CD14-positive monocyte (primary cell): ENCODE results near the gene BRIX1. TPM values are rescaled to one million over a fixed set of nuclear protein-coding genes. Genes with fewer than 3 reads are reported as not detected.
"Not testable (repeated sequence)": the region's sequence is repeated elsewhere in the genome, so short reads cannot be mapped to it uniquely, and the experiment has no call there.

ENCODE experiments used
- DNase-seq, 3 donors: peaks; one replicate each; pipeline ENCODE4 v3.0.0-alpha.2; 2011 to 2022
- H2AFZ ChIP-seq: 2 replicates; pipeline ENCODE4 v1.6.0; 2012; ENCODE audit warnings: mild to moderate bottlenecking, low read depth, low read length, inconsistent platforms; ENCODE audit not compliant: insufficient read depth, poor library complexity, severe bottlenecking
- H3K27ac ChIP-seq, 2 donors: 1 replicate in 1 of 2; 2 replicates in 1 of 2; pipeline ENCODE4 v1.5.1; 2012 to 2013; ENCODE audit warnings: low read length in 2 of 2, control low read depth in 1 of 2, inconsistent platforms in 1 of 2, low read depth in 1 of 2, mild to moderate bottlenecking in 1 of 2
- H3K27me3 ChIP-seq, 2 donors: one replicate each; pipeline versions ENCODE4 v1.6.0 to v1.6.1; 2011 to 2013; ENCODE audit warnings: low read length in 2 of 2; ENCODE audit not compliant: control insufficient read depth in 2 of 2, insufficient read depth in 2 of 2
- H3K36me3 ChIP-seq, 2 donors: replicated peaks in 1 of 2; 1 replicate in 1 of 2; 2 replicates in 1 of 2; pipeline versions ENCODE4 v1.5.1 to v1.6.1; 2012 to 2013; ENCODE audit warnings: low read length in 2 of 2, control low read depth in 1 of 2, inconsistent platforms in 1 of 2, mild to moderate bottlenecking in 1 of 2; ENCODE audit not compliant: insufficient read depth in 2 of 2, control insufficient read depth in 1 of 2
- H3K4me1 ChIP-seq, 2 donors: 1 replicate in 1 of 2; 2 replicates in 1 of 2; pipeline versions ENCODE4 v1.5.1 to v1.6.1; 2012 to 2013; ENCODE audit warnings: low read length in 2 of 2, control low read depth in 1 of 2, inconsistent platforms in 1 of 2, mild to moderate bottlenecking in 1 of 2, moderate library complexity in 1 of 2; ENCODE audit not compliant: insufficient read depth in 2 of 2, control insufficient read depth in 1 of 2
- H3K4me2 ChIP-seq: replicated peaks from 2 replicates; pipeline ENCODE3; 2012; ENCODE audit warnings: low read length, moderate library complexity, mild to moderate bottlenecking; ENCODE audit not compliant: poor library complexity, severe bottlenecking; ENCODE audit errors: extremely low read depth
- H3K4me3 ChIP-seq, 3 experiments: fragments of 200-600 bp in 1 of 3; sonication (generic) in 1 of 3; replicated peaks in 1 of 3; 1 replicate in 2 of 3; 2 replicates in 1 of 3; pipeline ENCODE4 v1.5.1; 2011 to 2013; ENCODE audit warnings: low read length in 3 of 3, mild to moderate bottlenecking in 3 of 3, control low read depth in 2 of 3, low read depth in 2 of 3, inconsistent platforms in 1 of 3, moderate library complexity in 1 of 3
- H3K79me2 ChIP-seq: 2 replicates; pipeline ENCODE4 v1.6.0; 2012; ENCODE audit warnings: mild to moderate bottlenecking, control low read depth, inconsistent platforms, low read length, moderate library complexity; ENCODE audit not compliant: insufficient read depth
- H3K9ac ChIP-seq: 2 replicates; pipeline ENCODE4 v1.6.0; 2017; ENCODE audit warnings: low read length, mild to moderate bottlenecking; ENCODE audit not compliant: insufficient read depth, poor library complexity, severe bottlenecking
- H3K9me3 ChIP-seq, 2 donors: replicated peaks in 1 of 2; 1 replicate in 1 of 2; 2 replicates in 1 of 2; pipeline versions ENCODE4 v1.5.1 to v1.6.1; 2012 to 2013; ENCODE audit warnings: low read length in 2 of 2, control low read depth in 1 of 2; ENCODE audit not compliant: control insufficient read depth in 1 of 2, insufficient read depth in 1 of 2
- H4K20me1 ChIP-seq: 2 replicates; pipeline ENCODE4 v1.6.0; 2012; ENCODE audit warnings: mild to moderate bottlenecking, low read length, control low read depth, moderate library complexity; ENCODE audit not compliant: insufficient read depth
- H3K27ac Mint-ChIP-seq, 7 donors: one replicate each; pipeline ENCODE4 v1.8.0; 2020; ENCODE audit warnings: mild to moderate bottlenecking in 7 of 7, mixed read lengths in 7 of 7, moderate library complexity in 6 of 7, inconsistent platforms in 2 of 7
- H3K27me3 Mint-ChIP-seq, 3 donors: one replicate each; pipeline ENCODE4 v1.8.0; 2021 to 2022; ENCODE audit warnings: low read depth in 3 of 3, mild to moderate bottlenecking in 3 of 3, mixed read lengths in 3 of 3, moderate library complexity in 3 of 3, inconsistent platforms in 1 of 3
- H3K36me3 Mint-ChIP-seq, 2 donors: one replicate each; pipeline ENCODE4 v1.8.0; 2020; ENCODE audit warnings: mixed read lengths in 2 of 2, inconsistent platforms in 1 of 2, mild to moderate bottlenecking in 1 of 2
- H3K4me1 Mint-ChIP-seq: one replicate; pipeline ENCODE4 v1.8.0; 2020; ENCODE audit warnings: mild to moderate bottlenecking, mixed read lengths
- H3K4me3 Mint-ChIP-seq, 2 donors: one replicate each; pipeline ENCODE4 v1.8.0; 2020; ENCODE audit warnings: mild to moderate bottlenecking in 2 of 2, mixed read lengths in 2 of 2, moderate library complexity in 1 of 2
- H3K9me3 Mint-ChIP-seq, 7 donors: one replicate each; pipeline ENCODE4 v1.8.0; 2020 to 2022; ENCODE audit warnings: mixed read lengths in 7 of 7, mild to moderate bottlenecking in 6 of 7, moderate library complexity in 6 of 7, inconsistent platforms in 2 of 7
- CTCF ChIP-seq: fragments of 200-600 bp; IDR thresholded peaks from one replicate; pipeline ENCODE4 v1.8.0; 2022; ENCODE audit warnings: antibody characterized with exemption, mild to moderate bottlenecking
- WGBS: methylation state at CpG from one replicate; pipeline ENCODE4 v1.1.5; 2013; ENCODE audit warnings: missing lambda C conversion rate; ENCODE audit not compliant: insufficient coverage; 5-methylcytosine and 5-hydroxymethylcytosine counted together
- intact Hi-C, 2 donors: fragments of 100-400 bp; cut with micrococcal nuclease; formaldehyde crosslinking; loops; one replicate each; pipeline versions ENCODE4 v1.15.0 to v1.15.1; 2023
- polyA plus RNA-seq, 3 donors: library from polyadenylated mRNA; depleted of rRNA in 1 of 3; unstranded in 2 of 3; stranded (reverse) in 1 of 3; fragments of 300-500 nt in 2 of 3; fragments of >200 nt in 1 of 3; fragmentation: Illumina TruSeq in 2 of 3; gene quantifications; 1 replicate in 2 of 3; 2 replicates in 1 of 3; pipeline ENCODE4 v1.2.3, GENCODE V29; 2012 to 2021

The BRIX1 gene
- polyA plus RNA-seq, 3 donors = 3.3 to 13.5 (median 12.5) TPM

GRCh38 chr5:34970552-34970951 is 55.0 kb downstream of the BRIX1 start:
- peaks cover 8 to 17% (median 11%) of the 10 kb centered on the region in 7 donors for H3K9me3 Mint-ChIP-seq
- Histone ChIP-seq H3K4me2 (no peak overlapping the region), H2AFZ (no peak overlapping the region), H3K9ac (no peak overlapping the region), H3K79me2 (no peaks in the 10 kb centered on the region), H3K27ac (no peak overlapping the region), H3K9me3 (peaks cover 5 to 10% of the 10 kb centered on the region in 2 donors), H4K20me1 (no peaks in the 10 kb centered on the region), H3K4me3 (no peak overlapping the region), H3K27me3 (no peaks in the 10 kb centered on the region), H3K4me1 (no peaks in the 10 kb centered on the region), H3K36me3 (no peaks in the 10 kb centered on the region)
- H3K4me3 Mint-ChIP-seq = no peak overlapping the region
- H3K4me1 Mint-ChIP-seq = no peaks in the 10 kb centered on the region
- H3K27ac Mint-ChIP-seq = peak overlapping the region in 1 of 7 donors; percentile 7
- peaks cover 0 to 6% of the 10 kb centered on the region in 2 donors for H3K36me3 Mint-ChIP-seq
- no peak for DNase-seq
- TF ChIP-seq CTCF = no peak
- H3K27me3 Mint-ChIP-seq = peaks cover 0 to 2% (median 0%) of the 10 kb centered on the region in 3 donors
- intact Hi-C loops = no loop called here
- no CpG with 5 or more reads among the region's 1 CpG for WGBS

GRCh38 chr5:34971655-34972054 is 56.1 kb downstream of the BRIX1 start:
- H3K27ac Mint-ChIP-seq, H3K9me3 Mint-ChIP-seq, intact Hi-C loops, H3K4me3 ChIP-seq, H3K36me3 ChIP-seq, DNase-seq, H3K4me2 ChIP-seq, H3K27me3 Mint-ChIP-seq, H3K79me2 ChIP-seq, H3K9me3 ChIP-seq, H3K27ac ChIP-seq, H3K4me3 Mint-ChIP-seq, H3K27me3 ChIP-seq, H3K4me1 Mint-ChIP-seq, H2AFZ ChIP-seq, H4K20me1 ChIP-seq, H3K4me1 ChIP-seq, H3K36me3 Mint-ChIP-seq, H3K9ac ChIP-seq: not testable (repeated sequence)
- no CpG with 5 or more reads among the region's 4 CpGs for WGBS

Other genes with a start within 250 kb of the BRIX1 start
- not detected for gene TTC23L, start 76.5 kb upstream of the BRIX1 start, polyA plus RNA-seq
- 1 to 10 TPM; 8.5 to 9.6 (median 9.4) TPM for gene RAD1, start 207 bp upstream of the BRIX1 start, polyA plus RNA-seq
- gene DNAJC21, start 13.8 kb downstream of the BRIX1 start, polyA plus RNA-seq = 10 to 100 TPM in 1 of 3 donors, 1 to 10 TPM in 2; 8.5 to 10.2 (median 8.6) TPM
- gene AGXT2, start 132.2 kb downstream of the BRIX1 start, polyA plus RNA-seq = not detected